Astrocyte (in vitro differentiated cells and primary cell): ENCODE data around the gene MAP3K21. TPM values are rescaled to one million over a fixed set of nuclear protein-coding genes. Genes with fewer than 3 reads are reported as not detected.

Experiments used
- DNase-seq: peaks from one replicate; pipeline ENCODE4 v3.0.0-alpha.2; 2010; ENCODE audit warnings: low read depth
- FAIRE-seq: peaks from 2 replicates; lab custom pipeline; 2011; peaks lifted over from hg19 to GRCh38; lab: Jason Lieb, UNC
- H2AFZ ChIP-seq: 2 replicates; pipeline ENCODE4 v1.6.0; 2012; ENCODE audit warnings: low read depth, low read length, inconsistent platforms
- H3K27ac ChIP-seq: 2 replicates; pipeline ENCODE4 v1.5.1; 2011; ENCODE audit warnings: low read depth, low read length, inconsistent platforms
- H3K27me3 ChIP-seq: 2 replicates; pipeline ENCODE4 v1.6.0; 2011; ENCODE audit warnings: low read length, inconsistent platforms; ENCODE audit not compliant: insufficient read depth
- H3K36me3 ChIP-seq: 2 replicates; pipeline ENCODE4 v1.5.1; 2011; ENCODE audit warnings: low read length, inconsistent platforms; ENCODE audit not compliant: insufficient read depth
- H3K4me1 ChIP-seq: 2 replicates; pipeline ENCODE4 v1.5.1; 2011; ENCODE audit warnings: low read length, inconsistent platforms; ENCODE audit not compliant: insufficient read depth
- H3K4me2 ChIP-seq: 2 replicates; pipeline ENCODE4 v1.6.0; 2012; ENCODE audit warnings: low read length, inconsistent platforms
- H3K4me3 ChIP-seq: 2 replicates; pipeline ENCODE4 v1.5.1; 2011; ENCODE audit warnings: low read depth, mild to moderate bottlenecking, low read length, inconsistent platforms; ENCODE audit not compliant: insufficient read depth
- H3K79me2 ChIP-seq: 2 replicates; pipeline ENCODE4 v1.6.0; 2012; ENCODE audit warnings: mild to moderate bottlenecking, low read length, inconsistent platforms; ENCODE audit not compliant: insufficient read depth
- H3K9ac ChIP-seq: 2 replicates; pipeline ENCODE4 v1.6.0; 2012; ENCODE audit warnings: mild to moderate bottlenecking, low read length, inconsistent platforms
- H3K9me3 ChIP-seq: 2 replicates; pipeline ENCODE4 v1.5.1; 2012; ENCODE audit warnings: low read depth, mild to moderate bottlenecking, low read length, inconsistent platforms; ENCODE audit not compliant: insufficient read depth
- H4K20me1 ChIP-seq: 2 replicates; pipeline ENCODE4 v1.6.0; 2012; ENCODE audit warnings: low read length, inconsistent platforms; ENCODE audit not compliant: insufficient read depth
- H3K27ac Mint-ChIP-seq: one replicate; pipeline ENCODE4 v1.8.0; 2021; ENCODE audit warnings: mild to moderate bottlenecking, mixed read lengths; ENCODE audit not compliant: unreplicated experiment
- H3K27me3 Mint-ChIP-seq: one replicate; pipeline ENCODE4 v1.8.0; 2021; ENCODE audit warnings: low read depth, mixed read lengths; ENCODE audit not compliant: unreplicated experiment
- H3K36me3 Mint-ChIP-seq: one replicate; pipeline ENCODE4 v1.8.0; 2021; ENCODE audit warnings: low read depth, mixed read lengths; ENCODE audit not compliant: unreplicated experiment
- H3K4me1 Mint-ChIP-seq: one replicate; pipeline ENCODE4 v1.8.0; 2021; ENCODE audit warnings: low read depth, mixed read lengths; ENCODE audit not compliant: unreplicated experiment
- H3K4me3 Mint-ChIP-seq: one replicate; pipeline ENCODE4 v1.8.0; 2021; ENCODE audit warnings: mild to moderate bottlenecking, moderate library complexity, mixed read lengths; ENCODE audit not compliant: unreplicated experiment
- H3K9me3 Mint-ChIP-seq: one replicate; pipeline ENCODE4 v1.8.0; 2021; ENCODE audit warnings: mild to moderate bottlenecking, mixed read lengths; ENCODE audit not compliant: unreplicated experiment
- EZH2 ChIP-seq: IDR thresholded peaks from 2 replicates; pipeline ENCODE4 v1.6.1; 2012; ENCODE audit warnings: mild to moderate bottlenecking, low read length, inconsistent platforms; ENCODE audit not compliant: insufficient read depth
- total RNA-seq: library from RNA; stranded (reverse); gene quantifications from 2 replicates; pipeline ENCODE4 v1.2.1, GENCODE V29; 2021
- TF ChIP-seq, protein P1 (sequence below): IDR thresholded peaks from 2 replicates; pipeline ENCODE4 v1.5.1; 2011; ENCODE audit warnings: low read depth, mild to moderate bottlenecking, inconsistent platforms, low read length, moderate library complexity; ENCODE audit not compliant: insufficient read depth

Gene MAP3K21
- total RNA-seq, 1 donor from 2014 or later = 2.5 TPM

DNA sequence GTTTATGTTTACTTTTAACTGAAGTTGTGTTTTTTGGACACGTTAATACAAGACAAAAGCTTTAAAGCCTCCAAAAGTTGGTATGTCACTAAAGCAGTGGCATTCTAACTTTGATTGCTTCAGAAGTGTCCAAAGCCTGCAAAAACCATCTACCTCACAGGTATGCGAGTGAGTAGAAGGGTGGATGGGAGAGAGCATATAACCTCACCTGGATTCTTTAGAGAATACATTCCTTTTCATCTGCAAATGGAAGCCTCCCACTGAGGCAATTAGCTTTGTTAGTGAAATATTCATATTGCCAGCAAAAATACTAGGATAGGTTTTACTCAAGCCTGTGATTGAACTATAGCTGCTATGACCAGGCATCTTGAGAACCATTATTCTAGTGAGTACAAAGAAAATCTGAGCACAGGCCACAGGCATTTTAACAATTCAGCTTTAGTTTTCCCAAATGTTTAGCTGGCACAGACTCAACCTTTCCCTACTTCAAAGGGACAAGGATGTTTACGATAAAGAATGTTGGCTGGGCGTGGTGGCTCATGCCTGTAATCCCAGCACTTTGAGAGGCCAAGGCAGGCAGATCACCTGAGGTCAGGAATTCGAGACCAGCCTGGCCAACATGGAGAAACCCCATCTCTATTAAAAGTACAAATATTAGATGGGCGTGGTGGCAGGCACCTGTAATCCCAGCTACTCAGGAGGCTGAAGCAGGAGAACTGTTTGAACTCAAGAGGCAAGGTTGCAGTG is 39.7 kb downstream of the MAP3K21 start:
- Histone ChIP-seq H3K9ac (no peak overlapping the region), H3K4me3 (no peak overlapping the region), H4K20me1 (no peaks in the 10 kb centered on the region), H3K27me3 (no peaks in the 10 kb centered on the region), H3K79me2 (no peaks in the 10 kb centered on the region), H3K4me2 (no peak overlapping the region), H3K36me3 (no peaks in the 10 kb centered on the region), H2AFZ (no peak overlapping the region), H3K4me1 (peaks cover 8% of the 10 kb centered on the region), H3K27ac (no peak overlapping the region), H3K9me3 (no peaks in the 10 kb centered on the region)
- peaks cover 15% of the 10 kb centered on the region for H3K4me1 Mint-ChIP-seq
- no peak overlapping the region for H3K4me3 Mint-ChIP-seq
- H3K27ac Mint-ChIP-seq = no peak overlapping the region
- no peak for TF ChIP-seq EZH2
- TF ChIP-seq, protein P1, sequence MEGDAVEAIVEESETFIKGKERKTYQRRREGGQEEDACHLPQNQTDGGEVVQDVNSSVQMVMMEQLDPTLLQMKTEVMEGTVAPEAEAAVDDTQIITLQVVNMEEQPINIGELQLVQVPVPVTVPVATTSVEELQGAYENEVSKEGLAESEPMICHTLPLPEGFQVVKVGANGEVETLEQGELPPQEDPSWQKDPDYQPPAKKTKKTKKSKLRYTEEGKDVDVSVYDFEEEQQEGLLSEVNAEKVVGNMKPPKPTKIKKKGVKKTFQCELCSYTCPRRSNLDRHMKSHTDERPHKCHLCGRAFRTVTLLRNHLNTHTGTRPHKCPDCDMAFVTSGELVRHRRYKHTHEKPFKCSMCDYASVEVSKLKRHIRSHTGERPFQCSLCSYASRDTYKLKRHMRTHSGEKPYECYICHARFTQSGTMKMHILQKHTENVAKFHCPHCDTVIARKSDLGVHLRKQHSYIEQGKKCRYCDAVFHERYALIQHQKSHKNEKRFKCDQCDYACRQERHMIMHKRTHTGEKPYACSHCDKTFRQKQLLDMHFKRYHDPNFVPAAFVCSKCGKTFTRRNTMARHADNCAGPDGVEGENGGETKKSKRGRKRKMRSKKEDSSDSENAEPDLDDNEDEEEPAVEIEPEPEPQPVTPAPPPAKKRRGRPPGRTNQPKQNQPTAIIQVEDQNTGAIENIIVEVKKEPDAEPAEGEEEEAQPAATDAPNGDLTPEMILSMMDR = no peak
- H3K27me3 Mint-ChIP-seq = no peaks in the 10 kb centered on the region
- no peaks in the 10 kb centered on the region for H3K36me3 Mint-ChIP-seq
- FAIRE-seq (no peak), DNase-seq (peak; percentile 87)
- H3K9me3 Mint-ChIP-seq = no peaks in the 10 kb centered on the region

DNA sequence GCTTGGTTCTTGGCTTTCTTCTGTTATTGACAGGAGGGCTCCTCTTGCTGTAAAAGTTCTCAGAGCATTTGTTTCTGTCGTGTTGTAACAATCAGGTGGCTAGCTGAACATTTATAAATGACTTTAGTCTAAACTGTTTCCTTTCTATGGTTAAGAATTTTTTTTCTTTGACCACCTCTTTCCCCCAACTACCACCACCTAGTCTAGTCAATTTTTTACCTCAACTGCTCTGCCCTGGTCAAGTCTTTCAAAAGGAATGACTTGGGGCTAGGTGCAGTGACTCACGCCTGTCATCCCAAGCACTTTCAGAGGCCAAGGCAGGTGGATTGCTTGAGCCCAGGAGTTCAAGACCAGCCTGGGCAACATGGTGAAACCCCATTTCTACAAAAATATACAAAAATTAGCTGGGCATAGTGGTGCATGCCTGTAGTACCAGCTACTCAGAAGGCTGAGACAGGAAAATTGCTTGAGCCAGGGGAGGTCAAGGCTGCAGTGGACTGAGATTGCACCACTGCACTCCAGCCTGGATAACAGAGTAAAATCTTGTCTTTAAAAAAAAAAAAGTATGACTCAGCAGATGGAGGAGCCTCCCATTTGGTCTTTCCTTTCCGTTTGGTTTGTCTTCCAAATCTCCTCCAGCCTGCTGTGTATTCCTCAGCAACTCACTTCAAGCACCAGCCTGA is 40.7 kb downstream of the MAP3K21 start:
- Histone ChIP-seq H3K4me2 (no peak overlapping the region), H3K36me3 (no peaks in the 10 kb centered on the region), H3K9ac (no peak overlapping the region), H3K27ac (no peak overlapping the region), H3K4me1 (peaks cover 9% of the 10 kb centered on the region), H4K20me1 (no peaks in the 10 kb centered on the region), H3K27me3 (no peaks in the 10 kb centered on the region), H3K4me3 (no peak overlapping the region), H3K79me2 (no peaks in the 10 kb centered on the region), H2AFZ (no peak overlapping the region), H3K9me3 (no peaks in the 10 kb centered on the region)
- TF ChIP-seq, protein P1 = no peak
- TF ChIP-seq EZH2 = no peak
- Mint-ChIP-seq H3K4me3 (no peak overlapping the region), H3K4me1 (peaks cover 15% of the 10 kb centered on the region), H3K27me3 (no peaks in the 10 kb centered on the region), H3K36me3 (no peaks in the 10 kb centered on the region), H3K9me3 (no peaks in the 10 kb centered on the region), H3K27ac (no peak overlapping the region)
- FAIRE-seq = no peak
- DNase-seq = peak; percentile 39

DNA sequence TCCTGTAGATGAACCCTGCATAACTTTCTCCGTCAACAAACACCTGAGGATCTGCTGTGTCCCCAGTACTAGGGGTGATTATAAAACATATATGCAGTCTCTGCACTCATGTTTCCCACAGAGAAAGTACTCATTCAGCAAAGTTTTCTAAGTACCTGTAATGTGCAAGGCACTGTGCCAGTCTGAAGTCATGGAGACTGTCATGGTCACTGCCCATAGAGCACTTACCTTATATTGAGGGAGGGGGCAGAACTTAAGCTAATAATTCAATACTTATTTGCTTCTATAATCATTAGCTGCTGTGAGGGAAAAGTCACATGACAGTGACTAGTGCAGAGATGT is 41.2 kb downstream of the MAP3K21 start:
- TF ChIP-seq, protein P1 = no peak
- TF ChIP-seq EZH2 = no peak
- DNase-seq (no peak), FAIRE-seq (no peak)
- Histone ChIP-seq H2AFZ (no peak overlapping the region), H4K20me1 (no peaks in the 10 kb centered on the region), H3K79me2 (no peaks in the 10 kb centered on the region), H3K36me3 (no peaks in the 10 kb centered on the region), H3K27me3 (no peaks in the 10 kb centered on the region), H3K4me3 (no peak overlapping the region), H3K4me1 (peaks cover 12% of the 10 kb centered on the region), H3K9me3 (no peaks in the 10 kb centered on the region), H3K27ac (no peak overlapping the region), H3K9ac (no peak overlapping the region), H3K4me2 (no peak overlapping the region)
- no peak overlapping the region for H3K4me3 Mint-ChIP-seq
- H3K36me3 Mint-ChIP-seq = no peaks in the 10 kb centered on the region
- H3K9me3 Mint-ChIP-seq = no peaks in the 10 kb centered on the region
- H3K4me1 Mint-ChIP-seq = peaks cover 15% of the 10 kb centered on the region
- no peaks in the 10 kb centered on the region for H3K27me3 Mint-ChIP-seq
- no peak overlapping the region for H3K27ac Mint-ChIP-seq
